IMR-90 (cell line): Measurements from ENCODE around the gene MAS1L. TPM values are rescaled to one million over a fixed set of nuclear protein-coding genes. Genes with fewer than 3 reads are reported as not detected.

Source experiments
- ATAC-seq: fragments of 200-7000 bp; cut with Tn5 transposase; 2 replicates; pipeline ENCODE4 v1.9.1; 2020; ENCODE audit warnings: low read depth, mild to moderate bottlenecking, moderate library complexity
- BruUV-seq: library from RNA; stranded (reverse); fragments of 400-500 nt; replicated peaks from 2 replicates; lab custom pipeline; 2021; lab: Mats Ljungman, UMichigan
- CTCF ChIA-PET: fragments of 300-600 bp; formaldehyde crosslinking; extraction: SDS; loops from one replicate; lab custom pipeline; 2021; ENCODE audit warnings: antibody characterized with exemption; lab: Yijun Ruan, JAX
- POLR2A ChIA-PET: fragments of 300-600 bp; sonication (Branson Sonifier 250); formaldehyde crosslinking; loops from one replicate; lab custom pipeline; 2022; ENCODE audit warnings: antibody characterized with exemption; ENCODE audit not compliant: unreplicated experiment; lab: Charles Lee
- DNase-seq: peaks from one replicate; pipeline ENCODE4 v3.0.0; 2013
- H2AFZ ChIP-seq: replicated peaks from 2 replicates; pipeline ENCODE3; 2013; ENCODE audit warnings: low read length, mild to moderate bottlenecking; ENCODE audit not compliant: poor library complexity
- H2AK5ac ChIP-seq: 2 replicates; pipeline ENCODE4 v1.6.1; 2013; ENCODE audit warnings: low read depth, low read length, inconsistent platforms
- H2AK9ac ChIP-seq: replicated peaks from 2 replicates; pipeline ENCODE3; 2013; ENCODE audit warnings: mild to moderate bottlenecking, low read depth, low read length, moderate library complexity; ENCODE audit not compliant: poor library complexity
- H2BK120ac ChIP-seq: 2 replicates; pipeline ENCODE4 v1.6.1; 2013; ENCODE audit warnings: low read depth, low read length, inconsistent platforms
- H2BK15ac ChIP-seq: 3 replicates; pipeline ENCODE4 v1.6.1; 2013; ENCODE audit warnings: low read depth, low read length, inconsistent platforms
- H2BK20ac ChIP-seq: 2 replicates; pipeline ENCODE4 v1.6.1; 2013; ENCODE audit warnings: low read depth, mild to moderate bottlenecking, inconsistent platforms, low read length, moderate library complexity
- H2BK5ac ChIP-seq: 2 replicates; pipeline ENCODE4 v1.6.1; 2013; ENCODE audit warnings: mild to moderate bottlenecking, low read depth, low read length, inconsistent platforms; ENCODE audit not compliant: poor library complexity, severe bottlenecking
- H3K14ac ChIP-seq: replicated peaks from 2 replicates; pipeline ENCODE4 v1.6.1; 2013; ENCODE audit warnings: low read depth, low read length, inconsistent platforms
- H3K18ac ChIP-seq: 2 replicates; pipeline ENCODE4 v1.6.1; 2013; ENCODE audit warnings: low read depth, low read length, control low read depth
- H3K23ac ChIP-seq: 2 replicates; pipeline ENCODE4 v1.6.1; 2013; ENCODE audit warnings: low read depth, low read length, inconsistent platforms
- H3K27ac ChIP-seq: 2 replicates; pipeline ENCODE4 v1.5.1; 2013; ENCODE audit warnings: mild to moderate bottlenecking, control low read depth, low read length; ENCODE audit not compliant: insufficient read depth
- H3K27me3 ChIP-seq: 2 replicates; pipeline ENCODE4 v1.6.1; 2013; ENCODE audit warnings: low read length; ENCODE audit not compliant: control insufficient read depth, insufficient read depth
- H3K36me3 ChIP-seq: 2 replicates; pipeline ENCODE4 v1.6.1; 2013; ENCODE audit warnings: low read length, mixed read lengths; ENCODE audit not compliant: control insufficient read depth, insufficient read depth
- H3K4ac ChIP-seq: 2 replicates; pipeline ENCODE4 v1.6.1; 2013; ENCODE audit warnings: low read depth, low read length, inconsistent platforms
- H3K4me1 ChIP-seq: 2 replicates; pipeline ENCODE4 v1.6.1; 2013; ENCODE audit warnings: low read length, mixed read lengths; ENCODE audit not compliant: control insufficient read depth, insufficient read depth
- H3K4me2 ChIP-seq: 2 replicates; pipeline ENCODE4 v1.6.1; 2013; ENCODE audit warnings: low read depth, mild to moderate bottlenecking, control low read depth, low read length, moderate library complexity
- H3K4me3 ChIP-seq: 2 replicates; pipeline ENCODE4 v1.5.1; 2013; ENCODE audit warnings: low read depth, mild to moderate bottlenecking, control low read depth, low read length, moderate library complexity; ENCODE audit not compliant: insufficient read depth
- H3K56ac ChIP-seq: 2 replicates; pipeline ENCODE4 v1.6.1; 2013; ENCODE audit warnings: low read length, inconsistent platforms; ENCODE audit not compliant: insufficient read depth; ENCODE audit errors: extremely low read depth
- H3K79me1 ChIP-seq, 2 experiments: 2 replicates each; pipeline ENCODE4 v1.6.1; 2013; ENCODE audit warnings: low read length in 2 of 2, inconsistent platforms in 1 of 2, low read depth in 1 of 2
- H3K9ac ChIP-seq: 2 replicates; pipeline ENCODE4 v1.6.1; 2013; ENCODE audit warnings: low read depth, low read length, control low read depth
- H3K9me1 ChIP-seq: 2 replicates; pipeline ENCODE4 v1.6.1; 2013; ENCODE audit warnings: low read length, inconsistent platforms; ENCODE audit not compliant: insufficient read depth
- H3K9me3 ChIP-seq: 2 replicates; pipeline ENCODE4 v1.6.1; 2013; ENCODE audit warnings: low read length; ENCODE audit not compliant: control insufficient read depth, insufficient read depth
- H4K20me1 ChIP-seq: 2 replicates; pipeline ENCODE4 v1.6.1; 2013; ENCODE audit warnings: low read length, inconsistent platforms; ENCODE audit not compliant: insufficient read depth
- H4K5ac ChIP-seq: 2 replicates; pipeline ENCODE4 v1.6.1; 2013; ENCODE audit warnings: mild to moderate bottlenecking, low read depth, low read length, control low read depth
- H4K8ac ChIP-seq, 2 experiments: 2 replicates each; pipeline ENCODE4 v1.6.1; 2013; ENCODE audit warnings: low read depth in 2 of 2, low read length in 2 of 2, control low read depth in 1 of 2, inconsistent platforms in 1 of 2
- H4K91ac ChIP-seq: 2 replicates; pipeline ENCODE4 v1.6.1; 2013; ENCODE audit warnings: low read depth, low read length, inconsistent platforms; ENCODE audit not compliant: insufficient read depth
- BHLHE40 ChIP-seq: fragments of 150-350 bp; IDR thresholded peaks from 2 replicates; pipeline ENCODE4 v1.6.1; 2016; ENCODE audit warnings: mild to moderate bottlenecking, low read depth, low read length
- ELK1 ChIP-seq: fragments of 150-350 bp; IDR thresholded peaks from 2 replicates; pipeline ENCODE4 v1.6.1; 2016; ENCODE audit warnings: low read depth, mild to moderate bottlenecking, low read length, moderate library complexity, borderline replicate concordance
- MAZ ChIP-seq: IDR thresholded peaks from 2 replicates; pipeline ENCODE4 v1.6.1; 2012; ENCODE audit warnings: low read depth, mild to moderate bottlenecking, low read length, improper control_type of control experiment, moderate library complexity, borderline replicate concordance
- NFE2L2 ChIP-seq: fragments of 150-350 bp; IDR thresholded peaks from 2 replicates; pipeline ENCODE4 v1.6.1; 2016; ENCODE audit warnings: low read depth, mild to moderate bottlenecking, low read length
- RAD21 ChIP-seq: IDR thresholded peaks from 2 replicates; pipeline ENCODE4 v1.6.1; 2012; ENCODE audit warnings: low read length, improper control_type of control experiment
- SMC3 ChIP-seq: fragments of 150-350 bp; IDR thresholded peaks from 2 replicates; pipeline ENCODE4 v1.6.1; 2016; ENCODE audit warnings: low read depth, mild to moderate bottlenecking, antibody characterized with exemption, low read length, moderate library complexity
- WGBS, 2 experiments: methylation state at CpG; one replicate each; pipeline versions ENCODE4 v1.1.5 to v1.1.7; 2013; ENCODE audit warnings: missing lambda C conversion rate in 2 of 2; ENCODE audit not compliant: insufficient read length in 1 of 2; ENCODE audit errors: extremely low coverage in 2 of 2; 5-methylcytosine and 5-hydroxymethylcytosine counted together
- dilution Hi-C: fragments of 300-500 bp; cut with HindIII; formaldehyde crosslinking; loops from one replicate; pipeline ENCODE4 v1.14.3; 2018; ENCODE audit warnings: low sequenced_read_pairs; ENCODE audit not compliant: unreplicated experiment
- in situ Hi-C: fragments of 300-500 bp; cut with MboI; formaldehyde crosslinking; loops from 3 replicates; pipeline ENCODE4 v1.14.3; 2019; ENCODE audit warnings: low sequenced_read_pairs, inconsistent platforms, mixed read lengths
- intact Hi-C: fragments of 100-400 bp; cut with micrococcal nuclease; formaldehyde crosslinking; loops from 2 replicates; pipeline ENCODE4 v1.10.0; 2022
- polyA plus RNA-seq, 3 experiments: library from polyadenylated mRNA; depleted of rRNA; stranded (reverse); fragments of >200 nt; gene quantifications; 2 replicates each; pipeline ENCODE4 v1.2.3, GENCODE V29; 2012; ENCODE audit warnings: low replicate concordance in 1 of 3
- total RNA-seq: library from RNA; depleted of rRNA; stranded (reverse); fragments of >200 nt; gene quantifications from 2 replicates; pipeline ENCODE4 v1.2.3, GENCODE V29; 2012

MAS1L gene
- total and polyA plus RNA-seq, 2 of the 4 experiments (the other 2 are of a cell fraction): not detected

- ChIA-PET POLR2A (no interaction called here), CTCF (no interaction called here)
- no peak overlapping the region for H3K4me3 ChIP-seq
- BruUV-seq: no TSS peak
- H3K18ac ChIP-seq: no peak overlapping the region
- no peak overlapping the region for H3K4me2 ChIP-seq
- H3K9me3 ChIP-seq: no peaks in the 10 kb centered on the region
- no peak overlapping the region for H3K56ac ChIP-seq
- no peaks in the 10 kb centered on the region for H3K79me1 ChIP-seq
- no peaks in the 10 kb centered on the region for H4K20me1 ChIP-seq
- H2AK9ac ChIP-seq: no peak overlapping the region
- no peak overlapping the region for H3K27ac ChIP-seq
- H4K5ac ChIP-seq: no peak overlapping the region
- no peak overlapping the region for H2BK120ac ChIP-seq
- no peak overlapping the region for H4K91ac ChIP-seq
- WGBS, 2 experiments: no CpG with 5 or more reads among the region's 3 CpGs
- H2BK5ac ChIP-seq: no peak overlapping the region
- no peak overlapping the region for H3K14ac ChIP-seq
- in situ Hi-C loops (no loop called here), dilution Hi-C loops (no loop called here), intact Hi-C loops (no loop called here)
- no peak overlapping the region for H2BK15ac ChIP-seq
- no peak overlapping the region for H3K4ac ChIP-seq
- no peaks in the 10 kb centered on the region for H3K27me3 ChIP-seq
- no peak for DNase-seq
- no peaks in the 10 kb centered on the region for H3K4me1 ChIP-seq
- no peak for ATAC-seq
- H4K8ac ChIP-seq: no peak overlapping the region
- no peak overlapping the region for H3K23ac ChIP-seq
- TF ChIP-seq ELK1 (no peak), NFE2L2 (no peak), RAD21 (no peak), SMC3 (no peak), BHLHE40 (no peak), MAZ (no peak)
- H3K36me3 ChIP-seq: no peaks in the 10 kb centered on the region
- H2AK5ac ChIP-seq: no peak overlapping the region
- H3K9me1 ChIP-seq: no peaks in the 10 kb centered on the region
- H2AFZ ChIP-seq: no peak overlapping the region
- H2BK20ac ChIP-seq: no peak overlapping the region
- H3K9ac ChIP-seq: no peak overlapping the region
Observed at GRCh38 chr6:29451471-29452193, 36.1 kb downstream of the MAS1L start.
